NCI-H2107 (cell line): ENCODE measurements around the gene IGFBPL1.
"Not testable (repeated sequence)": the region's sequence is repeated elsewhere in the genome, so short reads cannot be mapped to it uniquely, and the experiment has no call there.

Experiments
- DNase-seq: peaks from one replicate; lab custom pipeline; 2025; lab: John Stamatoyannopoulos, UW

Gene IGFBPL1, protein sequence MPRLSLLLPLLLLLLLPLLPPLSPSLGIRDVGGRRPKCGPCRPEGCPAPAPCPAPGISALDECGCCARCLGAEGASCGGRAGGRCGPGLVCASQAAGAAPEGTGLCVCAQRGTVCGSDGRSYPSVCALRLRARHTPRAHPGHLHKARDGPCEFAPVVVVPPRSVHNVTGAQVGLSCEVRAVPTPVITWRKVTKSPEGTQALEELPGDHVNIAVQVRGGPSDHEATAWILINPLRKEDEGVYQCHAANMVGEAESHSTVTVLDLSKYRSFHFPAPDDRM

DNA sequence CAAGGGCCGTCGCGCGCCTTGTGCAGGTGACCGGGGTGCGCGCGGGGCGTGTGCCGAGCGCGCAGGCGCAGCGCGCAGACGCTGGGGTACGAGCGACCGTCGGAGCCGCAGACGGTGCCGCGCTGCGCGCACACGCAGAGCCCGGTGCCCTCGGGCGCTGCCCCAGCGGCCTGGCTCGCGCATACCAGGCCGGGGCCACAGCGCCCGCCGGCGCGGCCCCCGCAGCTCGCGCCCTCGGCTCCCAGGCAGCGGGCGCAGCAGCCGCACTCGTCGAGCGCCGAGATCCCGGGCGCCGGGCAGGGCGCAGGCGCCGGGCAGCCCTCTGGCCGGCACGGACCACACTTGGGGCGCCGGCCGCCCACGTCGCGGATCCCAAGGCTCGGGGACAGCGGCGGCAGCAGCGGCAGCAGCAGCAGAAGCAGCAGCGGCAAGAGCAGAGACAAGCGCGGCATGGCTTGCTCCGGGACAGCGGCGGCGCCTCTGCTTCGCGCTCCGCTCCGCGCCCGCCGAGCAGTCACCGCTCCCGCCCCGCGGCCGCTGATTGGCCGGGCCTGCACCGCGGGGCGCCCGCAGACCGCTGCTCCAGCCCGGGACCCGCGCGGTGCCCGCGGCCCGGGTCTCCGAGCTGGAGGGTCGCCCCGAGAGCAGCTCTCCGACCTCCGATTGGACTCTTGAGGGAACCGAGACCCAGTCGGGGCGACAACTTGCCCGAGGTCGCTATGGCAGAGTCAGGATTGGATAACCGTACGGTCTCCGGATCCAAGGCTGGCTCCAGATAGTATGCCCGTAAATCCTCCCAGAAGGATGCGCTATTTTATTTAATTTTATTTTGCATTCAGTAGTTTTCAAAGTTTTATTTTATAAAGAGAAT is at the start of gene IGFBPL1:
Gene IGFBPL1 (minus strand): TSS at position 482 of the 871 bp plus-strand sequence. CDS start 30 bp downstream, at position 452.
- peak; percentile 10 for DNase-seq

DNA sequence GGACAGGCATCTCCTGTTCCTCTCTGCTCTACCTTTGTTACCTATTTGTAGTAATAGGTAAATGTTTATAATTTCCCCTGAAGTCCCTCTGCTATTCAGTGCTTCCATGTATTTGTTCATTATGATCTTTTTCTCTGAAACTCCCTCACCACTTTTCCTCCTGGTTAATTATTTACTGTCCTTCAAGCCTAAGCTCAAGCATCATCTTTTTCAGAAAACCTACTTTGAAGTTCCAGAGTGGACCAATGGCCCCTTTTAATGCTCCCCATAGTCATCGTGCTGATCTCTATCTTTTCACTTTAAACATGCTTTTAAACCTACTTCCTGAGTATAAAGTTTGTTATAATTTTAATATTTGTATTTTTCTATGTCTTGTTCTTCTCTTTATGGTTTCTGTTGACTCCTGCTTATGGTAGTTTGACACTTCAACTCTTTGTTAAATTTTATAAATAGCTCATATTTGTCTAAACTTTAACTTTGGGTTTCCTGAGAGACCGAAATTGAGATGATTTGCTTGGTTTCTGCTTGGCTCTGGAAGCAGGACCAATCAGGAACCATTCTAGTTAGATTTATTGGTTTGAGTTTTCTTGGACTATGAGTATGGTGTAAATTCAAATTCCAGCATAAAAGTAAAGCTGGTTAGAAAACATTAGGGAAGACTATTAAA is 48.5 kb upstream of the IGFBPL1 start:
- not testable (repeated sequence) for DNase-seq

DNA sequence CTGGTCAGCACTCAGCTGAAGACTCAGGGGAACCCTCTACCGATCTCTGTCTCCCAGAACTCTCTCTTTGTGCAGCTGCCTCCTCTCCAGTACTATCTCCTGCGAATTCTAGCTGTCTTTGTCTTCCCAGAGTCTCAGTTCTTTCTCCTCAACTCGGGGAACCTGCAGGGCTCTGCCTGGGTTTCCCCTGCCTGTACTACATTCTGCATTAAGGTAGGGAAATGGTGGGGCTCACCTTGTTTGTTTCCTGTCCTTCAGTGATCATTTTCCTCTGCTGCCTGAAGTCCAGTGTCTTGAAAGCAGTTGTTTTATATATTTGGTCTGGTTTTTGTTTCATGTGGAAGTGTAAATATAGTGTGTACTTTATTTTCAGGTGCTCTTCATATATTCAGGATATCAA is 43.1 kb upstream of the IGFBPL1 start:
- DNase-seq, result no peak

DNA sequence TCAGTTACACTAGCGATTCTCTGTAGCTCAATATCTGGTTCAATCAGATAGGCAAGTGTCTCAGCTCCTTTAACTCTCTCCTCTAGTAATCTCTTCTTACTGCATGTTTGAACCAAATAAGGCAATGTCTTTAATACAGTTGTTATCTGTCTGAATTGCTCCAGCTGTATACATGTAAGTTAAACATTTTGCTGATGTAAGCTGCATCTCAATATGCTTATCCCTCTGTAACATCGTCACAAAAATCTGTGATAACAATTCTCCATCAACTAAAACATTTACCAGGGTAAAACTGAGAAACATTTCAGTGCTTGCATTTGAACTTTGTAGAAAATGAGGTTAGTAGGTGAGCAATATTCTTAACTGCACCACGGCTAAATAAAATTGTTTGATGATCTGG is 29.6 kb upstream of the IGFBPL1 start:
- DNase-seq, result no peak

DNA sequence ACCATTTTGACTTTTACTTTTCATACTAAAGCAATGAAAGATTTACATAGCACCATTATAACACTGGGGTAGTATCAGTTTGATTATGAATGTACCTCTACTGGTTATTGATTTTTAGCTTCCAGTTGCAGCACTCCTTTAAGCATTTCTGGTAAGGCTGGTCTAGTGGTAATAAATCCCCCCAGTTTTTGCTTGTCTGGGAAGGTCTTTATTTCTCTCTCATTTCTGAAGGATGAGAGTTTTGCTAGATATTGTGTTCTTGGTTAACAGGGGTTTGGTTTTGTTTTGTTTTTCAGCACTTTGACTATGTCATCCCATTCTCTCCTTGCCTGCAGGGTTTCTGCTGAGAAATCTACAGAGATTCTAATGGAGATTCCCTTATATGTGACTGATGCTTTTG is 26.9 kb upstream of the IGFBPL1 start:
- no peak for DNase-seq

DNA sequence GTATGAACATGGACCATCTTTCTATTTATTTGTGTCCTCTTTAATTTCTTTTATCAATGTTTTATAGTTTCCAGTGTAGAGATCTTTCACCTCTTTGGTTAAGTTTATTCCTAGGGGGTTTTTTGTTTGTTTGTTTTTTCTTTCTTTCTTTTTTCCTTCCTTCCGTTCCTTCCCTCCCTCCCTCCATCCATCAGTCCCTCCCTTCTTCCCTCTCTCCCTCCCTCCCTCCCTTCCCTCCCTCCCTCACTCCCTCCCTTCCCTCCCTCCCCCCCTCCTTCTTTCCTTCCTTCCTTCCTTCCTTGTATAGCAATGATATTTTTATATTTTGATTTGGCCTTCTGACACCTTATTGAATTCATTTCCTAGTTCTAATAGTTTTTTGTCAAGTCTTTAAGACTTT is 23.4 kb upstream of the IGFBPL1 start:
- no peak for DNase-seq

DNA sequence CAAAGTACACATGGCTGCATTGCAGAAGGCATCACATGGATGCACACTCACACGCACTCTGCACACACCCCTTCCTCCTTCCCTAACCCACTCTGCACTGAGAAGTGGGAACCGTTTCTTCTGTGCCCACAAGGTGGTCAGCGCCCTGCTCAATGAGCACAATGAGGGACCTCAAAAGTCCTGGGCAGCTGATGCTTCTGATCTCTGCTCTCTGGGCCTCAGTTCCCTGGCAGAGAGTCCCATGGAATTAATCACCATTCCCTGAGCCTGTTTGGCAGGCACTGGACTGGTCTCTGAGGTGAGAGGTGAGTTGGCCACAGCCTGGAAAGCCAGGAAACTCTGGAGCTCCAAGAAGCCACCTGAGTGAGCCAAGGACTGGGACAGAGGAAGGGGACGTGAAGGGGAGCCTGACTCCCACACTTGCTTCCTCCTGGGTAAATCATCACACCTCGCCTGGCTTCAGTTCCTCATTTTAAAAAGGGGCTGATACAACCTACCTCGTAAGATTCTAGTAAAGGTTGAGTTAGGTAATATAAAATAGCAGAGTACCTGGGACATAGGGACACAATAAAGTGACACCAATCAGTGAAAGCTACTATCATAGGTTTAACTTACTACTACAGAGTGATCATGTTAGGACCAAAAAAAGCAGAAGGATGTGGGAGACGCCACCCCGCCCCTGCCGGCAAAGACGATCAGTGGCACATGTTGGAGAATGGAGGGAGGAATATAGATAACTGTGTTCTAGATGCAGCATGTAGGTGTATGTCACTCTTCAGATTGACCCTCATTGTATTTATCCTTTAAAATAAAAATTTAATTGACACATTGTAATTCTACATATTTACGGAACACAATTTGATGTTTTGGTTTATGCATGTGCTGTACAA is 21.1 kb upstream of the IGFBPL1 start:
- no peak for DNase-seq

DNA sequence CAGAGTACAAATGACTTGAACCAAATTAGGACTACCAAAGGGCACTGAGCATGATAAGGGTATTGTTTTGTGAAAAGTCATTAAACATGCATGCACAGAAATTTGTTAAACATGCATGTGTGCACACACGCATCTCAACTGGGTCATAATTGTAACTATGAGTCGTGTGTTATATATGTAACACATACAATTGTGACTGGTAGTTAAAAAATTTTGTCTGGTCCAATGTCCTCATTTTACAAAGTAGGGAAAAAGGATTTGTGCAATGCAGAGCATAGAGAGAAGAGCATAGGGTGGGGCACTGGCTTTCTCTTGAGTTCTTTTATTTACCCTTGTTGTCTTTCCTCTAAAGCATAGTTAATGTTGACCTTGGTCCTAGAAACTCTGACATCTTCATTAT is 19.3 kb upstream of the IGFBPL1 start:
- no peak for DNase-seq

DNA sequence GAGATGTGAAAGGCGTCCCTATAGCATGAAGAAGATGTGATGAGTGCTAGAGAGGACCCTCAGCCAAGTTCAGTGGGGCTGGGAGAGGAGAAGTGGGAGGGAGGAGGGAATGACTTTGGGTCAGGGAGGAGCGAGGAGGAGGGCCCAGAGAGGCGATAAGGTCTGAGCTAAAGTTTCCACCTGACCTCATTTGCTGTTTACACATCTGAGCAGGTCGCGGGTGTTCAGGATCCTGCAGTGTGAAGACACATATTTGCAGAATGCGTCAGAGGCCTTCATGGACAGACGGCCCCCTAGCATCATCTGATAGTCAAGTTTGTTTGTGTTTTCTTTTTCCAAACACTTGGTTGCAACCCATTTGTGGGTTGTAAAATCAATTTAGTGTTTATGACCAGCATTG is 18.9 kb upstream of the IGFBPL1 start:
- DNase-seq, result no peak

DNA sequence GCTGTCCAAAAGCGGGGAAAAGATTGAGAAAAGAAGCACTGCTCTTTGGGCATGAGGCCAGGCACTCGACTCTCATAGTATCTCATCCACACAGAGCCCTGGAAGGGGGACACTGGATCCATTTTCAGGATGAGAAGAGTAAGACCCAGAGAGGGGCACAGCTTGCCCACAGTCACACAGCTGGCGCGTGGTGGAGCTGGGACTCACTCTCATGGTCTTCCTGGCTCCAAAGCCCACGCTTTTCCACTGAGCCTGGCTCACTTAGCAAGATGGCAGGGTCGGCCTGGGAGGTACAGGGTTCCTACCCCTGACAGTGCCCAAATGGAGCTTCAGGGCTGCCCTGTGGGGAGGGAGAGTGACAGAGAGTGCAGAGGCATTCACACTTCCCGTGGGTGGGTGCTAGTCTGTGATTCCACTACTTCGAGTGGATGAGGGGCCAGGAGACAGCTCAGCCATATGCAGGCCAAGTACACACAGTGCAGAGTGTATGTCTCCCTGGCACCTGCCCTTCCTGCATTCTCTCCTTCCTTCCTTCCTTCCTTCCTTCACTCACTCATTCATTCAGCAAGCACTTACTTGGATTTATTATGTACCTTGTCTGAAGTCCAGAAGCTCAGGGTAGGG is 18.3 kb upstream of the IGFBPL1 start:
- DNase-seq, result no peak

DNA sequence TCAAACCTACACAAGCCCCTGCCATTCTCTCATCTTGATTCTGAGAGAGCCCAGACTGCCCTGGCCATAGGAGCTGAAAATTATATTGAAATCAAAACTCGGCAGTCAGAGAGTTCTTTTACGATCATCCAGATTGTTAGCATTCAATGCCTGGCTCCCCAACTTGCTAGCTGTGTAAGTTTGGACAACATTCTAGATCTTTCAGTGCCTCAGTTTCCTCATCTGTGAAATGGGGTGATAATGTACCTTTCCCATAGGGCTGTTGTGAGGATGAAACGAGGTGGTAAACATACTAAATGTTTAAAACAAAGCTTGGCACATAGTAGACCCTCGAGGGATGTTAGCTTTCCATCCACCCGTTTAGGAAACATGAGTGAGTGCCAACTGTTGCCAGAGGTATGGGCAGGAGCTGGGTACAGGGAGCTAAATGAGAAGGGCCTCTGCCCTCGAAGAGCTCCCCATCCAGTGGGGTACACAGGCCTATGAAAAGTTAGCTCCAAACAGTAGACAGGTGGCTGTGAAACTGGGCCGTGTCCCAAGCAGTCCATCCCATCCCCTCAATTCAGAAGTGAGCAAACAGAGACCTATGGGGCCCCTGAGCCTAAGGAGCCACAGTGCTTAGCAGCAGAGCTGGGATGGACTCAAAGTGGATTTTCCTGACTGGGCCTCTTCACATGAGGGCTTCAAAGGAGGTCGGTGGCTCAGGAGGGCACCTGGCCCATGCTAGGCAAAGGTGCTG is 17.3 kb upstream of the IGFBPL1 start:
- no peak for DNase-seq

DNA sequence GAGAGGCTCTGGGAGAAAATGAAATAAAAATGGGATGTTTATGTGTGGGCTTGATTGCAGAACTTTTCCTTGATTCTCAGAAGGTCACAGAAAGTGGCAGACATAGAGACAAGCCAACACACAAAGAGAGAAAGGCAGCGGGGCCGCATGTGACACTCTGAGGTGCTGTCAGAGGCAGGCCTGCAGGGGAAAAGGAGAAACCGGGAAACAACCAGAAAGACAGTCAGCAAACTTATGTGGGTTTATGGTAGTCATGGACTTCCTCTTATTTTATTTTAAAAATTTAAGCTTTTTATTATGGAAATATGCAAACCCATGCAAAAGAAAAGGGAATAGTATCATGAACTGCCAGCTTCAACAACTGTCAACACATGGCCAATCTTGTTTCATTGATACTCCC is 16.3 kb upstream of the IGFBPL1 start:
- no peak for DNase-seq

DNA sequence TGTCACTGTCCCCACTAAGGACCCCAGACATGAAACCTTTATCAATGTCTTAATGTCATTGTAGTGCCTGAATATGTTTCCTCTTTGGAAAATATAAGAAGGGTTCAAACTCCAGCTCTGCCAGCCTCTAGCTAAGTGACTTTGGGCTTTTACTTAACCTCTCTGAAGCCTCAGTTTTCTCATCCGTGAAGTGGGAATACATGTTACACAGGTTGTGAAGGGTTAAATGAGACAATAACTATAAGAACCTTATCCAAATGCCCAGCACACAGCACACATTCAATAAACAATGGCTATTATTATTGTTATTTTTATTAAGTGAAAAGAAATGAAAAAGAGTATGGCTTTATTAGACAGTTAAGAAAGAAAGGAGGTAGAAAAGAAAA is 15.7 kb upstream of the IGFBPL1 start:
- DNase-seq, result no peak

DNA sequence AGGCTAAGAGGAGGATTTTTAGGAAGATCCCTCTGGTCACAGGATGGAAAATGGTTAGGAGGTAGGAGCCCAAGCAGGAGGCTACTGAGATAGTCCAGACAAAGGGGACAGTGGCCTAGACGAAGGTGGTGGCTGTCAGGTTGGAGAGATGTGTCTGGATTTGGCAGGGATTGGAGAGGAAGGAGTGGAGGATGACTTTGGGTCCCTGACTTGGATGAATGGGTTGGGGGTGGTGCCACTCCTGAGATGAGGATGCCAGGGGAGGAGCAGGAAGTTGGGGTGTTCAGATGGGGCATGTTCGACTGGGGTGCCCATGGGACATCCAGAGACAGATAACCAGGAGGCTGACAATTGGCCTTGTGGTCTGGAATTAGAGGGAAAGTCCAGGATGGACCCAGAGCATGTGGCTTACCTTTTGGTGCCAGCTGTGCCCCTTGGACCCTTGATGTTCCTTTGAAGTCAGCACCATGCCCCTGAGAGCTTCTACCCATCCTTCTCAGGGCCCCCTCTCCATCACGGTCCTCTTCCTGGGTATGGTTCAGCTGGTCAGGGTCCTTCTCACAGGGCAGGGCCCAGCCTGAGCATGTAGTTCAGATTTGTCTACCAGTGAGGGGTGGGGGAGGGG is 15.1 kb upstream of the IGFBPL1 start:
- no peak for DNase-seq

DNA sequence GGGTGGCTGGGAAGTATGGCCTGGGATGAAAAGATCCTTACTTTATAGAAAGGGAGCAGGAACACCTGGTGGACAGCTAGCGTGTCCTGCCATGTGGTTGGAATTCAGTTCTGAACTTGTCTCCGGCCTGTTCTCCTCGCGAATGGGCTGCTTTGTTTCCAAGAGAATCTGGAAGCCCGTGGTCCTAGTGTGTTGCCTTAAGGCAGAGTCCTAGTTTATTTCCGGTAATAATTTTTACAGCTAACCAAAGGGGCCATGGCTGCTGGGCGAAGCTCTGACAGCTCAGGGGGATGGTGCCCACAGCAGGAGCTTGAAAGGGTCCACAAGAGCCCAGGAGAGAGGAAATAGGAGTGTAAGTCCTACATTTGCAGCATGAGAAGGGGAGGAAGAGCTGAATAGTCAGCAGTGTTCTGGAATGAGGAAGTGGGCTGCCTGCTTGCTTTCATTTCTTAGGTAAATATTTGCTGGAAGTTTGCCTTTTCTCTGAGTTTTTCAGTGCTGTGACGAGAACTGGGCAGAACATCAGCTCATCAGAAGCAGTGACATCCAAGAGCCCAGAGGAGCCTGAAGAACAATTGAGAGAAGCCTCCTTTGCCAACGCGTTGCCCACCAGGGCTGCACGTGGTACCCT is 13.1 kb upstream of the IGFBPL1 start:
- no peak for DNase-seq

DNA sequence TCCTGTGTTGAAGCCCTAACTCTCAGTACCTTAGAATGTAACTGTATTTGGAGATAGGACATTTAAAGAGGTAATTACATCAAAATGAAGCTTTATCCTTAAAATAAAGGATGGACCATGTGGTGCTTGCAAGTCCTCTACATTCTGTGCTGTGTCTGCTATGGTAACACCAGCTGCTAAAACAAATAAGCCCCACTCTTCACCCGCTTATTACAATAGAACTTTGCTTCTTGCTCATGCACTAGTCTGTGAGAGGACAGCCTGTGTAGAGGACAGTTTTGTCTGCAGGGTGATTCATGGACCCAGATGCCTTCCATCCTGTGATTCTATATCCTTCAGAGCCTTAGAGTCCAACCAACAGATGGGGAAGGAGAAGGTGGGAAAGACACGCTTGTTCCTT is 12.5 kb upstream of the IGFBPL1 start:
- no peak for DNase-seq

DNA sequence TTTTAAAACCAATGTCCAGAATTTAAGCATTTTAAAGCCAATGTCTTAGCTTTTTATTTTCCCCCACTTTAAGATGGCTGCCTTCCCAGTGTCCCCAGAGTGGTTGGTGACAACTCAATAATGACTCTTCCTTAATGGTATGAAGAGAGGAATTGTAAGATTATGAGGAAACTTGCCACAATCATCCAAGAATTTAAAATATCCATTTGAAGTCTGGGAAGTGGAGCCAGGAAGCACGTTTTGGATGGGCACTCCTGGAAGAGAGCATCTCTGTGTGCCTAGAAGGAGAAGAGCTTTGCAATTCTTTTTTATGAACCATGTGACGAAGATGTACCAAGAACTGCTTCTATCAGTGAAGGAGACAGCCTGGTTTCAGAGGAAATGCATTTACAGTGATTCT is 11.3 kb upstream of the IGFBPL1 start:
- no peak for DNase-seq

DNA sequence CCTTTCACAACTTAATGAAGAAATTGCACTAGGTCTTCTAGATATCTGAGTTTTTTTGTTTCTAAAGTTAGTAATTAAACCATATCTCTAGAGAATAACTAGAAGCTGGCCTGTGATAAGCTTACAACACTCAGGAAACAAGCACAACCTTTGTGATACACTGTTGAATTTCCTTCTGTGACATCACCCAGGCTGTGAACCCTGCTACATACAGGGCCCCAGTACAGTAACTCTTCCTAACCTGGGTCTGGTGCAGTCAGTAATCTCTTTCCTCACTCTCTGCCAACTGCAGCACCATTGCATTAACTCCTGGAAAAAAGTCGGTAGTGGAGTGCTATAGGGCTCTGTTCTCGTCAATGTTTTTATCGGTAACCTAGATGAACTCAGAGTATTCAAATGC is 10.6 kb upstream of the IGFBPL1 start:
- DNase-seq, result no peak

DNA sequence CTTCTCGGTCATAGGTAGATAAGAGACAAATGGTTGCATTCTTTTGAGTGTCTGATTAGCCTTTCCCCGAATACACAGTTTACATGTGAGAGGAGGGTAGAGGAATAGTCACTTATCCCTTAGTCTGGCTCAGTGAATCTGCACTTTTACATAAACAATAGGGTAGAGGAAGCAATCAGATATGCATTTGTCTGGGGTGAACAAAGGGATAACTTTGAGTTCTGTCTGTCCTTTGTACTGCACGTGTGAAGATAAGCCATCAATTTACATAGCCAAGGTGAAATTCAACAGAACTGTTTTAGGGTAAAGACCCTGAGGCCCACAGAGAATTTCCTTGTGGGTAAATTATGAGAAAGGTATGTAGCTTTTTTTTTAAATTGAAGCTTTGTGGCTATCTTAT is 10.1 kb upstream of the IGFBPL1 start:
- no peak for DNase-seq
